H9 (cell line): Measurements from ENCODE around the gene IL1RAPL2. TPM values are rescaled to one million over a fixed set of nuclear protein-coding genes. Genes with fewer than 3 reads are reported as not detected.

ENCODE experiments used
- DNase-seq: peaks from one replicate; pipeline ENCODE4 v3.0.0-alpha.2; 2017
- H2AFZ ChIP-seq: one replicate; pipeline ENCODE4 v1.6.1; 2013; ENCODE audit warnings: mild to moderate bottlenecking, low read length, control low read depth, moderate library complexity
- H2AK5ac ChIP-seq: 2 replicates; pipeline ENCODE4 v1.6.1; 2013; ENCODE audit warnings: low read length, control low read depth, mixed read lengths; ENCODE audit not compliant: insufficient read length
- H2BK120ac ChIP-seq: one replicate; pipeline ENCODE4 v1.6.1; 2013; ENCODE audit warnings: low read depth, mild to moderate bottlenecking, low read length, control low read depth, inconsistent platforms; ENCODE audit not compliant: poor library complexity, severe bottlenecking
- H2BK12ac ChIP-seq: 2 replicates; pipeline ENCODE4 v1.6.1; 2013; ENCODE audit warnings: low read length, control low read depth, mixed read lengths, low read depth; ENCODE audit not compliant: insufficient read length
- H2BK15ac ChIP-seq: 2 replicates; pipeline ENCODE4 v1.6.1; 2013; ENCODE audit warnings: low read depth, low read length, control low read depth
- H2BK20ac ChIP-seq: one replicate; pipeline ENCODE4 v1.6.1; 2013; ENCODE audit warnings: low read depth, mild to moderate bottlenecking, low read length, control low read depth, inconsistent platforms; ENCODE audit not compliant: poor library complexity, severe bottlenecking
- H2BK5ac ChIP-seq: 2 replicates; pipeline ENCODE4 v1.6.1; 2013; ENCODE audit warnings: low read length, control low read depth, mixed read lengths; ENCODE audit not compliant: insufficient read length
- H3K14ac ChIP-seq: 2 replicates; pipeline ENCODE4 v1.6.1; 2013; ENCODE audit warnings: low read length, control low read depth; ENCODE audit not compliant: insufficient read depth
- H3K18ac ChIP-seq: 2 replicates; pipeline ENCODE4 v1.6.1; 2013; ENCODE audit warnings: low read depth, mild to moderate bottlenecking, mixed read lengths, low read length, control low read depth; ENCODE audit not compliant: insufficient read length
- H3K23ac ChIP-seq: 2 replicates; pipeline ENCODE4 v1.6.1; 2013; ENCODE audit warnings: low read length, control low read depth, mixed read lengths, low read depth; ENCODE audit not compliant: insufficient read length
- H3K23me2 ChIP-seq: 2 replicates; pipeline ENCODE4 v1.6.1; 2013; ENCODE audit warnings: low read depth, mild to moderate bottlenecking, mixed read lengths, low read length, control low read depth; ENCODE audit not compliant: insufficient read length, poor library complexity, severe bottlenecking
- H3K27ac ChIP-seq: 2 replicates; pipeline ENCODE4 v1.5.1; 2013; ENCODE audit warnings: low read length, control low read depth, mixed read lengths, low read depth; ENCODE audit not compliant: insufficient read length
- H3K27me3 ChIP-seq: 2 replicates; pipeline ENCODE4 v1.6.1; 2013; ENCODE audit warnings: low read length, control low read depth, inconsistent platforms; ENCODE audit not compliant: insufficient read depth
- H3K4ac ChIP-seq: 2 replicates; pipeline ENCODE4 v1.6.1; 2013; ENCODE audit warnings: low read depth, mild to moderate bottlenecking, control low read depth, inconsistent platforms, low read length, moderate library complexity
- H3K4me1 ChIP-seq: 2 replicates; pipeline ENCODE4 v1.6.1; 2013; ENCODE audit warnings: low read length, control low read depth, inconsistent platforms; ENCODE audit not compliant: insufficient read depth
- H3K4me2 ChIP-seq: 2 replicates; pipeline ENCODE4 v1.6.1; 2013; ENCODE audit warnings: low read length, control low read depth, mixed read lengths; ENCODE audit not compliant: insufficient read length, insufficient read depth
- H3K56ac ChIP-seq: 2 replicates; pipeline ENCODE4 v1.6.1; 2013; ENCODE audit warnings: low read depth, mild to moderate bottlenecking, mixed read lengths, low read length, control low read depth; ENCODE audit not compliant: insufficient read length
- H3K79me1 ChIP-seq: 2 replicates; pipeline ENCODE4 v1.6.1; 2013; ENCODE audit warnings: low read depth, mild to moderate bottlenecking, moderate library complexity, low read length, control low read depth, inconsistent platforms; ENCODE audit not compliant: insufficient read depth, poor library complexity, severe bottlenecking
- H3K79me2 ChIP-seq: 2 replicates; pipeline ENCODE4 v1.6.1; 2013; ENCODE audit warnings: low read length, control low read depth, inconsistent platforms; ENCODE audit not compliant: insufficient read depth
- H3K9ac ChIP-seq: 2 replicates; pipeline ENCODE4 v1.6.1; 2013; ENCODE audit warnings: low read length, control low read depth, mixed read lengths; ENCODE audit not compliant: insufficient read length; ENCODE audit errors: extremely low read depth
- H3K9me3 ChIP-seq: one replicate; pipeline ENCODE4 v1.6.1; 2013; ENCODE audit warnings: low read depth, low read length, inconsistent platforms; ENCODE audit not compliant: control insufficient read depth
- H3T11ph ChIP-seq: one replicate; pipeline ENCODE4 v1.6.1; 2013; ENCODE audit warnings: mild to moderate bottlenecking, low read length, control low read depth, inconsistent platforms
- H4K20me1 ChIP-seq: one replicate; pipeline ENCODE4 v1.6.1; 2013; ENCODE audit not compliant: control insufficient read depth, insufficient read length, insufficient read depth
- H4K5ac ChIP-seq: 2 replicates; pipeline ENCODE4 v1.6.1; 2013; ENCODE audit warnings: low read depth, mild to moderate bottlenecking, mixed read lengths, low read length, control low read depth; ENCODE audit not compliant: insufficient read length
- H4K8ac ChIP-seq: replicated peaks from 2 replicates; pipeline ENCODE4 v1.6.1; 2013; ENCODE audit warnings: low read length, control low read depth, mixed read lengths, low read depth; ENCODE audit not compliant: insufficient read length
- H4K91ac ChIP-seq: 2 replicates; pipeline ENCODE4 v1.6.1; 2013; ENCODE audit warnings: low read depth, mild to moderate bottlenecking, moderate library complexity, mixed read lengths, low read length, control low read depth; ENCODE audit not compliant: insufficient read length
- H3K27ac Mint-ChIP-seq, 3 experiments: 2 replicates in 2 of 3; 3 replicates in 1 of 3; pipeline ENCODE4 v1.8.0; 2020 to 2021; ENCODE audit warnings: mixed read lengths in 3 of 3, mild to moderate bottlenecking in 1 of 3, moderate library complexity in 1 of 3
- H3K27me3 Mint-ChIP-seq: 2 replicates; pipeline ENCODE4 v1.8.0; 2021; ENCODE audit warnings: low read depth, mild to moderate bottlenecking, moderate library complexity, mixed read lengths
- H3K36me3 Mint-ChIP-seq, 3 experiments: 2 replicates in 2 of 3; 3 replicates in 1 of 3; pipeline ENCODE4 v1.8.0; 2020 to 2021; ENCODE audit warnings: low read depth in 3 of 3, mixed read lengths in 3 of 3; ENCODE audit not compliant: insufficient read depth in 1 of 3
- H3K4me1 Mint-ChIP-seq, 2 experiments: 2 replicates each; pipeline ENCODE4 v1.8.0; 2020; ENCODE audit warnings: mixed read lengths in 2 of 2
- H3K4me3 Mint-ChIP-seq, 2 experiments: 2 replicates in 1 of 2; 3 replicates in 1 of 2; pipeline ENCODE4 v1.8.0; 2020 to 2021; ENCODE audit warnings: mild to moderate bottlenecking in 2 of 2, mixed read lengths in 2 of 2, moderate library complexity in 1 of 2
- H3K9me3 Mint-ChIP-seq, 2 experiments: 2 replicates in 1 of 2; 3 replicates in 1 of 2; pipeline ENCODE4 v1.8.0; 2020; ENCODE audit warnings: mild to moderate bottlenecking in 2 of 2, mixed read lengths in 2 of 2, moderate library complexity in 1 of 2
- WGBS: extraction: QIAGEN DNeasy Blood & Tissue Kit; methylation state at CpG from one replicate; pipeline ENCODE4 v1.1.7; 2013; ENCODE audit warnings: missing lambda C conversion rate, low lambda C conversion rate, mixed read lengths; ENCODE audit not compliant: insufficient read length; ENCODE audit errors: extremely low coverage; 5-methylcytosine and 5-hydroxymethylcytosine counted together
- total RNA-seq: library from RNA; stranded (reverse); gene quantifications from 2 replicates; pipeline ENCODE4 v1.2.1, GENCODE V29; 2021
- TF ChIP-seq, protein P1 (sequence below): fragments of 200-600 bp; sonication (generic); conservative IDR thresholded peaks from 3 replicates; pipeline ENCODE4 v1.8.0; 2021; ENCODE audit warnings: antibody characterized with exemption, mild to moderate bottlenecking

Gene IL1RAPL2
- total RNA-seq, 1 experiment from 2014 or later: not detected

DNA sequence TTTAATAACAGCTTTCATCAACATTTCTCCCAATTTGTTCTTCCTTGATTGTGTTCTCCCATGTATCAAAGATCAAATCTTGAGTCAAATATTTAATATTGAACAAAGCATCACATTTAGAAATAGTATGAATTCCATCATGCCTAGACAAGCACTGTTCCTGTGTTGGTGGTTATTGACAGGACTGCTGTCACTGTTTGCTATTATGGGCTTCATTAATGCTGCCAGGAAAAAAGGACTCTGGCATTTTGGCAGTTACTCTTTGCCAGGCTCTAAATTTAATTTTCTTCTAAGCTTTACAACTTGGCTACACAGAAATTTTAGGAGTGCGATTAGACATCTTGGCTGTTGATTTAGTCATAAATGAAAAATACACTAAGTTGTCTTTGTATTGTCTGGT, 960.4 kb downstream of the IL1RAPL2 start:
- Histone ChIP-seq H2BK15ac (no peak overlapping the region), H3K4me1 (peaks cover 3% of the 10 kb centered on the region; the same call in 1 of the 2 replicates), H3K4me2 (no peak overlapping the region), H3K79me1 (no peaks in the 10 kb centered on the region), H3T11ph (no peak overlapping the region), H3K27me3 (no peaks in the 10 kb centered on the region), H3K79me2 (no peaks in the 10 kb centered on the region), H3K56ac (no peak overlapping the region), H3K18ac (no peak overlapping the region), H3K9me3 (no peaks in the 10 kb centered on the region), H4K5ac (no peak overlapping the region), H3K23me2 (no peaks in the 10 kb centered on the region), H2BK5ac (no peak overlapping the region), H3K4ac (no peak overlapping the region), H3K27ac (no peak overlapping the region), H2BK120ac (no peak overlapping the region), H2BK12ac (no peak overlapping the region), H3K23ac (no peak overlapping the region), H2AK5ac (no peak overlapping the region), H2BK20ac (no peak overlapping the region), H3K14ac (no peak overlapping the region), H3K9ac (no peak overlapping the region), H4K20me1 (no peaks in the 10 kb centered on the region), H2AFZ (no peak overlapping the region), H4K91ac (no peak overlapping the region), H4K8ac (no peak overlapping the region)
- H3K4me1 Mint-ChIP-seq: peaks cover 6% of the 10 kb centered on the region in 2 experiments
- H3K27ac Mint-ChIP-seq: no peak overlapping the region
- no peak for DNase-seq
- H3K36me3 Mint-ChIP-seq: peaks cover 0 to 8% (median 7%) of the 10 kb centered on the region in 3 experiments; a peak in 2 of 7 replicates
- H3K9me3 Mint-ChIP-seq: peaks cover 7 to 36% of the 10 kb centered on the region in 2 experiments
- no CpG with 5 or more reads among the region's 1 CpG for WGBS
- no peak overlapping the region for H3K4me3 Mint-ChIP-seq
- H3K27me3 Mint-ChIP-seq: no peaks in the 10 kb centered on the region
- TF ChIP-seq, protein P1, sequence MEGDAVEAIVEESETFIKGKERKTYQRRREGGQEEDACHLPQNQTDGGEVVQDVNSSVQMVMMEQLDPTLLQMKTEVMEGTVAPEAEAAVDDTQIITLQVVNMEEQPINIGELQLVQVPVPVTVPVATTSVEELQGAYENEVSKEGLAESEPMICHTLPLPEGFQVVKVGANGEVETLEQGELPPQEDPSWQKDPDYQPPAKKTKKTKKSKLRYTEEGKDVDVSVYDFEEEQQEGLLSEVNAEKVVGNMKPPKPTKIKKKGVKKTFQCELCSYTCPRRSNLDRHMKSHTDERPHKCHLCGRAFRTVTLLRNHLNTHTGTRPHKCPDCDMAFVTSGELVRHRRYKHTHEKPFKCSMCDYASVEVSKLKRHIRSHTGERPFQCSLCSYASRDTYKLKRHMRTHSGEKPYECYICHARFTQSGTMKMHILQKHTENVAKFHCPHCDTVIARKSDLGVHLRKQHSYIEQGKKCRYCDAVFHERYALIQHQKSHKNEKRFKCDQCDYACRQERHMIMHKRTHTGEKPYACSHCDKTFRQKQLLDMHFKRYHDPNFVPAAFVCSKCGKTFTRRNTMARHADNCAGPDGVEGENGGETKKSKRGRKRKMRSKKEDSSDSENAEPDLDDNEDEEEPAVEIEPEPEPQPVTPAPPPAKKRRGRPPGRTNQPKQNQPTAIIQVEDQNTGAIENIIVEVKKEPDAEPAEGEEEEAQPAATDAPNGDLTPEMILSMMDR: no peak
